ENCODE results near the gene DMRT1.

GRCh38 chr9:977838-978830, 136.6 kb downstream of the DMRT1 start:
- TF ChIP-seq, protein P1, sequence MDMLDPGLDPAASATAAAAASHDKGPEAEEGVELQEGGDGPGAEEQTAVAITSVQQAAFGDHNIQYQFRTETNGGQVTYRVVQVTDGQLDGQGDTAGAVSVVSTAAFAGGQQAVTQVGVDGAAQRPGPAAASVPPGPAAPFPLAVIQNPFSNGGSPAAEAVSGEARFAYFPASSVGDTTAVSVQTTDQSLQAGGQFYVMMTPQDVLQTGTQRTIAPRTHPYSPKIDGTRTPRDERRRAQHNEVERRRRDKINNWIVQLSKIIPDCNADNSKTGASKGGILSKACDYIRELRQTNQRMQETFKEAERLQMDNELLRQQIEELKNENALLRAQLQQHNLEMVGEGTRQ (CRISPR knock-in tag; IDR thresholded peaks at IDR 0.05), result no peak
- TF ChIP-seq NR1H2 (CRISPR knock-in tag; IDR thresholded peaks at IDR 0.05), result no peak
- TF ChIP-seq, protein P2, sequence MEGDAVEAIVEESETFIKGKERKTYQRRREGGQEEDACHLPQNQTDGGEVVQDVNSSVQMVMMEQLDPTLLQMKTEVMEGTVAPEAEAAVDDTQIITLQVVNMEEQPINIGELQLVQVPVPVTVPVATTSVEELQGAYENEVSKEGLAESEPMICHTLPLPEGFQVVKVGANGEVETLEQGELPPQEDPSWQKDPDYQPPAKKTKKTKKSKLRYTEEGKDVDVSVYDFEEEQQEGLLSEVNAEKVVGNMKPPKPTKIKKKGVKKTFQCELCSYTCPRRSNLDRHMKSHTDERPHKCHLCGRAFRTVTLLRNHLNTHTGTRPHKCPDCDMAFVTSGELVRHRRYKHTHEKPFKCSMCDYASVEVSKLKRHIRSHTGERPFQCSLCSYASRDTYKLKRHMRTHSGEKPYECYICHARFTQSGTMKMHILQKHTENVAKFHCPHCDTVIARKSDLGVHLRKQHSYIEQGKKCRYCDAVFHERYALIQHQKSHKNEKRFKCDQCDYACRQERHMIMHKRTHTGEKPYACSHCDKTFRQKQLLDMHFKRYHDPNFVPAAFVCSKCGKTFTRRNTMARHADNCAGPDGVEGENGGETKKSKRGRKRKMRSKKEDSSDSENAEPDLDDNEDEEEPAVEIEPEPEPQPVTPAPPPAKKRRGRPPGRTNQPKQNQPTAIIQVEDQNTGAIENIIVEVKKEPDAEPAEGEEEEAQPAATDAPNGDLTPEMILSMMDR (IDR thresholded peaks at IDR 0.05), result no peak
- no peak for TF ChIP-seq JUN (CRISPR knock-in tag; IDR thresholded peaks at IDR 0.05)
- no peak for TF ChIP-seq STAT6 (CRISPR knock-in tag; conservative IDR thresholded peaks at IDR 0.05; ENCODE audit: low read depth)
- no peak for TF ChIP-seq FOXJ3 (CRISPR knock-in tag; IDR thresholded peaks at IDR 0.05; ENCODE audit: borderline replicate concordance)
- TF ChIP-seq ZNF219 (CRISPR knock-in tag; IDR thresholded peaks at IDR 0.05; ENCODE audit: borderline replicate concordance), result no peak
- TF ChIP-seq ATF1 (CRISPR knock-in tag; IDR thresholded peaks at IDR 0.05), result no peak
- no peak for TF ChIP-seq CBFB (CRISPR knock-in tag; IDR thresholded peaks at IDR 0.05; ENCODE audit: low read depth)
- TF ChIP-seq, protein P3, sequence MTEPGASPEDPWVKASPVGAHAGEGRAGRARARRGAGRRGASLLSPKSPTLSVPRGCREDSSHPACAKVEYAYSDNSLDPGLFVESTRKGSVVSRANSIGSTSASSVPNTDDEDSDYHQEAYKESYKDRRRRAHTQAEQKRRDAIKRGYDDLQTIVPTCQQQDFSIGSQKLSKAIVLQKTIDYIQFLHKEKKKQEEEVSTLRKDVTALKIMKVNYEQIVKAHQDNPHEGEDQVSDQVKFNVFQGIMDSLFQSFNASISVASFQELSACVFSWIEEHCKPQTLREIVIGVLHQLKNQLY (CRISPR knock-in tag; IDR thresholded peaks at IDR 0.05), result no peak
- no peak for TF ChIP-seq IRF2 (CRISPR knock-in tag; IDR thresholded peaks at IDR 0.05; ENCODE audit: borderline replicate concordance, low read depth)
- TF ChIP-seq, protein P4, sequence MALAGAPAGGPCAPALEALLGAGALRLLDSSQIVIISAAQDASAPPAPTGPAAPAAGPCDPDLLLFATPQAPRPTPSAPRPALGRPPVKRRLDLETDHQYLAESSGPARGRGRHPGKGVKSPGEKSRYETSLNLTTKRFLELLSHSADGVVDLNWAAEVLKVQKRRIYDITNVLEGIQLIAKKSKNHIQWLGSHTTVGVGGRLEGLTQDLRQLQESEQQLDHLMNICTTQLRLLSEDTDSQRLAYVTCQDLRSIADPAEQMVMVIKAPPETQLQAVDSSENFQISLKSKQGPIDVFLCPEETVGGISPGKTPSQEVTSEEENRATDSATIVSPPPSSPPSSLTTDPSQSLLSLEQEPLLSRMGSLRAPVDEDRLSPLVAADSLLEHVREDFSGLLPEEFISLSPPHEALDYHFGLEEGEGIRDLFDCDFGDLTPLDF (CRISPR knock-in tag; IDR thresholded peaks at IDR 0.05), result no peak
- TF ChIP-seq, protein P5, sequence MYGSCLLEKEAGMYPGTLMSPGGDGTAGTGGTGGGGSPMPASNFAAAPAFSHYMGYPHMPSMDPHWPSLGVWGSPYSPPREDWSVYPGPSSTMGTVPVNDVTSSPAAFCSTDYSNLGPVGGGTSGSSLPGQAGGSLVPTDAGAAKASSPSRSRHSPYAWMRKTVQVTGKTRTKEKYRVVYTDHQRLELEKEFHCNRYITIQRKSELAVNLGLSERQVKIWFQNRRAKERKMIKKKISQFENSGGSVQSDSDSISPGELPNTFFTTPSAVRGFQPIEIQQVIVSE (CRISPR knock-in tag; IDR thresholded peaks at IDR 0.05; ENCODE audit: borderline replicate concordance), result no peak
- TF ChIP-seq PREB (CRISPR knock-in tag; IDR thresholded peaks at IDR 0.05; ENCODE audit: borderline replicate concordance), result no peak
